GM12864 (cell line): Measurements from ENCODE around the gene RHO.

Source experiments
- DNase-seq: peaks from one replicate; pipeline ENCODE4 v3.0.0-alpha.2; 2011; ENCODE audit warnings: low read depth
- H3K4me3 ChIP-seq: 2 replicates; pipeline ENCODE4 v1.5.1; 2011; ENCODE audit warnings: mild to moderate bottlenecking, low read depth, low read length, control low read depth
- TF ChIP-seq, protein P1 (sequence below): IDR thresholded peaks from 2 replicates; pipeline ENCODE4 v1.5.1; 2011; ENCODE audit warnings: low read depth, mild to moderate bottlenecking, moderate library complexity, low read length, control low read depth, inconsistent platforms; ENCODE audit errors: missing control alignments

The RHO gene

DNA sequence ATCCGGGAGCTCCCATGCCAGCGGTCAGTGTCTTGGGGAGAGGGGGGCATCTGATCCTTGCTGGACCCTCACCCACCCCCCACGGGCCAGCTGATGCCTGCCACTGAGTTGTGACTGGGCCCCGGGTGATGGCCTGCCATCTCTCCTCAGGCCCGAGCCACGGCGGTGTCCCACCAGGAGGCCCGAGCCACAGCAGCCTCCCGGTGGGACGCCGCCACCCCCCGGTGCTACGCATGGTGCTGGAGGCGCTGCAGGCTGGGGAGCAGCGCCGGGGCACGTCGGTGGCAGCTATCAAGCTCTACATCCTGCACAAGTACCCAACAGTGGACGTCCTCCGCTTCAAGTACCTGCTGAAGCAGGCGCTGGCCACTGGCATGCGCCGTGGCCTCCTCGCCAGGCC lies 18.8 kb downstream of the RHO start:
- no peak for DNase-seq
- TF ChIP-seq, protein P1, sequence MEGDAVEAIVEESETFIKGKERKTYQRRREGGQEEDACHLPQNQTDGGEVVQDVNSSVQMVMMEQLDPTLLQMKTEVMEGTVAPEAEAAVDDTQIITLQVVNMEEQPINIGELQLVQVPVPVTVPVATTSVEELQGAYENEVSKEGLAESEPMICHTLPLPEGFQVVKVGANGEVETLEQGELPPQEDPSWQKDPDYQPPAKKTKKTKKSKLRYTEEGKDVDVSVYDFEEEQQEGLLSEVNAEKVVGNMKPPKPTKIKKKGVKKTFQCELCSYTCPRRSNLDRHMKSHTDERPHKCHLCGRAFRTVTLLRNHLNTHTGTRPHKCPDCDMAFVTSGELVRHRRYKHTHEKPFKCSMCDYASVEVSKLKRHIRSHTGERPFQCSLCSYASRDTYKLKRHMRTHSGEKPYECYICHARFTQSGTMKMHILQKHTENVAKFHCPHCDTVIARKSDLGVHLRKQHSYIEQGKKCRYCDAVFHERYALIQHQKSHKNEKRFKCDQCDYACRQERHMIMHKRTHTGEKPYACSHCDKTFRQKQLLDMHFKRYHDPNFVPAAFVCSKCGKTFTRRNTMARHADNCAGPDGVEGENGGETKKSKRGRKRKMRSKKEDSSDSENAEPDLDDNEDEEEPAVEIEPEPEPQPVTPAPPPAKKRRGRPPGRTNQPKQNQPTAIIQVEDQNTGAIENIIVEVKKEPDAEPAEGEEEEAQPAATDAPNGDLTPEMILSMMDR = no peak
- no peak overlapping the region for H3K4me3 ChIP-seq

DNA sequence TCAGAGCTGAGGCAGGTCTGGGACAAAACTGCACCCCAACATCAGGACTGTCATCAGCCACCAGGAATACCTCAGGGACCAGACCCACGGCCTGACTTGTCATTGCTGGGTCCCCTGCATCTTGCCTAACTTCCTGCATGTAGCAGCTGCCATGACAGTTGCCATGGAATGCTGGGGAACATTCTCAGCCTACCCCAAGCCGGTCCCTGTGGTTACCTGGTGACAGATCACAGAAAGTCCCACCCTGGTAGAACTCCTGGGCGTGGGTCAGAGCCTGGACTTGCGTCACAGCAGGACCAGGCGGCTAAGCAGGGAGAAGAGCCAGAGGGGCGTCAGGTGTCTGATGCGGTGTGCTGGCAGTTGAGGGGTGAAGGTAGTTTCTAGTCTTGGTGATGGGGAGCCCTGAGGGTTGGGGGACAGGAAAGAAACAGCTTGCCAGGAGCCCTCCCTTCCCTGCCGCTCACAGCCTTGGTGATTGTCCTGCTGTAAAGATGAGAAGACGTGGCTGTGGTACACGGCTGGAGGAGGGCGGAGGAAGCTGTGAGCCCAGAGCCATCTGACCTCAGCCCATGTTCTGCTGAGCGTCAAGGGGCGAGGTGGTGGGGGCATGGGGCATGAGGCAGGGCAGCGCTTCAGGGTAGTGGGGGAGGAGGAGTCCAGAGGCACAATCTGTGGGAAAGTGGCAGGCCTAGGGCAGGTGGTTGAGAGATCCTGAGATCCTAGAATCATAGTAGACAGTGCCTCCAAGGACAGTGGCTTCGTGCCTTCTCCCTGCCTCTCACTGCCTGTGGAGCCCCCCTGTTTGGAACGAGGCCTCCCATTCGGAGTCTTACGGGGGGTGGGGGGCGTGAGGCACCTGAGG lies 19.9 kb downstream of the RHO start:
- no peak overlapping the region for H3K4me3 ChIP-seq
- DNase-seq = no peak
- TF ChIP-seq, protein P1 = no peak

GRCh38 chr3:129549006-129549800 lies 20.8 kb downstream of the RHO start:
- DNase-seq = no peak
- TF ChIP-seq, protein P1 = no peak
- H3K4me3 ChIP-seq = no peak overlapping the region

DNA sequence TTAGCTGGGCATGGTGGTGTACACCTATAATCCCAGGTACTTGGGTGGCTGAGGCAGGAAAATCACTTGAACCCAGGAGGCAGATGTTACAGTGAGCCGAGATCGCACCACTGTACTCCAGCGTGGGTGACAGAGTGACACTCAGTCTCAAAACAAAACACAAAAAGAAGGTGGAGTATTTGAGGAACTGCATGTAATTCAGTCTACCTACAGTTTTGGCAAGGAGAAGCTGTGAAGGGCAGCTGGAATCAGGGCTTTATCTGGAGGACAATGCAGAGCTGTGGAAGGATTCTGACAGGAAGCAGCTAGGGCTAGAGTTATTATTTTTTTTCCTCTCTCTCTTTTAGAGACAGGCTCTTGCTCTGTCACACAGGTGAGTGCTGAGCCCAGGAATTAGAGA lies 21.4 kb downstream of the RHO start:
- H3K4me3 ChIP-seq = no peak overlapping the region
- TF ChIP-seq, protein P1 = no peak
- no peak for DNase-seq

GRCh38 chr3:129552287-129553050 lies 24.0 kb downstream of the RHO start:
- DNase-seq = no peak
- H3K4me3 ChIP-seq = no peak overlapping the region
- TF ChIP-seq, protein P1 = no peak

DNA sequence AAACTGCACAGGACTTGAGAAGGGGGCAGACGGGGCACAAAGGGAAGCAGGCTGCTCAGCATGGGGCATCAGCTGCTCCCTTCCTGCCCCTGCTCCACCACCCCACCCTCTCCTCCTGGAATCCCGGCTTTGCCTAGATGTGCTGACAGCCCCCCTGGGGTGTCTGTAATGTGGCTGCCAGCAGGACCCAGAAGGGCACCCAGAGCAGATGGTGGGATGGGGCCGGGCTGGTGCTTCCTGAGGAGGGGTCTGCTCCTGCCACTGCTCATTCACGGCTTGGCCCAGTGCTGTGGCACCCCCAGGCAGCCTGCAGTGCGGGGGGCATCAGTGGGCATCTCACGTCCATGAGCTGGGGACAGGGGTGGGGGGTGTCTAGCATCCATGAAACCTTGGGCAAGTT lies 24.7 kb downstream of the RHO start:
- H3K4me3 ChIP-seq = no peak overlapping the region
- no peak for DNase-seq
- TF ChIP-seq, protein P1 = no peak
